Sigmoid colon (tissue), 3 donors: ENCODE results near the gene ISOC2.

ENCODE experiments used
- CTCF ChIP-seq, 4 experiments: fragments of 450-650 bp in 3 of 4; fragments of 200-600 bp in 1 of 4; IDR thresholded peaks; one replicate each; pipeline ENCODE4 v1.5.1; 2016 to 2019; ENCODE audit warnings: antibody characterized with exemption in 4 of 4, mild to moderate bottlenecking in 3 of 4, moderate library complexity in 2 of 4
- POLR2A ChIP-seq, 2 donors: fragments of 450-650 bp; IDR thresholded peaks; one replicate each; pipeline ENCODE4 v1.6.1; 2016; ENCODE audit warnings: antibody characterized with exemption in 2 of 2, mild to moderate bottlenecking in 2 of 2, moderate library complexity in 2 of 2

- TF ChIP-seq POLR2A (IDR thresholded peaks at IDR 0.05) (no peak), CTCF (IDR thresholded peaks at IDR 0.05) (no peak)
Observed at GRCh38 chr19:55423225-55424005, 38.0 kb downstream of the ISOC2 start.
